ENCODE measurements around the gene TMEM170B.

TMEM170B gene

GRCh38 chr6:11580686-11581405 lies 43.3 kb downstream of the TMEM170B start:
- in situ Hi-C loops (cut with HindIII; ENCODE audit: low sequenced_read_pairs), result no loop called here

DNA sequence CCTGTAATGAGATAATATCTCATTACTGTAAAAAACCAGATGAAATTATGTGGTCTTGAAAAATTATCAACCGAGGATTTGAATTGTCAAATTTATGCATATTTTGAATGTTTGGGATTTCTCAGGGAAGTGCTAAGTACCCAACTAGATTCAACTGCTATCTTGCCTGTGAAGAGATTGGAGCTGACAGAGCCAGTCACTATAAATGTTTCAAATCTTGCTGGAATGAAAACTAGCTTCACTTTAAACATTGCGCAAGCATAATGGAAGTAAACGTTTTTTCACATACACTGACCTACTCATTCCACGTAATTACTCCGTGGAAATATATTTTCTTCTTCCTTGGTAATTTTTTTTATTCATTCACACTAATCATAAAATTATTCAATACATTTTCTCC lies 46.7 kb downstream of the TMEM170B start:
- in situ Hi-C loops (cut with HindIII; ENCODE audit: low sequenced_read_pairs), result no loop called here

GRCh38 chr6:11585426-11586016 lies 48.0 kb downstream of the TMEM170B start:
- in situ Hi-C loops (cut with HindIII; ENCODE audit: low sequenced_read_pairs), result no loop called here

DNA sequence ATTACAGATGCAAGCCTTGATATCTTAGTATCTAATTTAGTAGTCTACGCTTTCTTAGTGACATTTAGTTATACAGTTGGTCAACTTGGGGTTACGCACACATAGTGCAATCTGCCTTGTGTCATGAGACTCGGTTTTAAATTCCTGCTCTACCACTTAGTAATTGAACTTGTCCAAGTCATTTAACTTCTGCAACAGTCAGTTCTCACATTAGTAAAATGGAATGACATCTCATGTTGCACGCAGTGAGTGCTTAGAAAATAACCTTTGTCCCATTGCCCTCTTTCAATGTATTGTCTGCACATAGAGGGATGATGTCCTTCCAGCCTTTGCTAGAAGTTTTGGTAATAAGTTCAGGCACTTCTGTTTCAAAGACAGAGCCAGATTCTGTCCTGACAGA lies 48.6 kb downstream of the TMEM170B start:
- in situ Hi-C loops (cut with HindIII; ENCODE audit: low sequenced_read_pairs), result no loop called here

DNA sequence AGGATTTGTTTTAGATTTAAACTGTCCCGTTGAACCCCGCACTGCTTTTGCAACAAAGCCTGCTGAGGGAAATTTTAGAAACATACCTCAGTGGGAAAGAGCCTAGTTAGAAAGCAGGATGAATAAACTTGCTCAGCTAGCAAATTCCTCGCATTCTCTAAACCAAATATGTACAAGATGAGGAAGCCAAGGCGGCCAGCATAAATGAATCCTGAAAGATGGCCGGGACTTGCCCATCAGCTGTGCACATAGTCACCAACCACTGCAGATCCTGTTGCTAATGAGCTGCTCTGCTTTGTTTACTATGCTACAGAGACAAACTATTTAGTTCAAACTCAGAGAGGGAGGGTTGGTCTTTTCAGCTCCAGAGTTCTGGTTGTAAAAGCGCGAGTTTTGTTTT lies 49.0 kb downstream of the TMEM170B start:
- in situ Hi-C loops (cut with HindIII; ENCODE audit: low sequenced_read_pairs), result no loop called here

DNA sequence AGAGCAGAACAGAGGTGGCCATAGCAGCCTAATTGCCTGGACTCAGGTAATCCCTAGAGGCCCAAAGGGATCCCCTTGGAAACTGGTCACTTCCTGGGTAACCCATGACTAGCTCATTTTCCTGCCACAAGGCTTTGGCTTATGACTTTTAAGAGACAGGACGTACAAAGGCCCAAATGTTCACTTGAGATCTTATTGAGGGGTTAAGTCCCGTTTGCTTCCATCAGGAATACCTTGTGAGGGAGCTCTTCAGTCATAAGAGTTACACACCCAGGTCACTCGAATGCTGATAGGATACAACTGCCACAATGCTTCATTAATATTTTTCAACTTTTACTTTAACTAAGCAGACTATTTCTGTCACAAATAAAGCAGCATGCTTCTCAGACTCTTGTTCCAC lies 51.7 kb downstream of the TMEM170B start:
- in situ Hi-C loops (cut with HindIII; ENCODE audit: low sequenced_read_pairs), result no loop called here

- in situ Hi-C loops (cut with HindIII; ENCODE audit: low sequenced_read_pairs), result no loop called here
Measured at GRCh38 chr6:11592294-11592906, 54.9 kb downstream of the TMEM170B start.

DNA sequence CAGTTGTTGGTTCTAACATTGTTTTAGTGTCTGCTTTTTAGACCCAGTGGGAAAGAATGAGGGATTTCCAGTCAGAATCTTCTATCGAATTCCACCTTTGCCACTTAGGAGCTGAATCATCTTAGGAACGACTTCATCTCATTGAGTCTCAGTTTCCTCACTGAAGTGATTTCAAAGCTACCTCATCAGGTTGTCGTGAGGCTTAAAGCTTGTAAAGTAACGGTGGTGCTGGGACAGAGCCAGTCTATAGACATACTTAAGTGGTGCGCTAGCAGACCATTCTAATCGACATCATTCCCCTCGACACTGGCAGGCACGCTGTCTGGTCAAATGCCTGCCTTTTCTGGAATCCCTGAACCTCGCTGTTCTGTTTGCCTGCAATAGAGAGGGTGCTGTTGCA lies 55.5 kb downstream of the TMEM170B start:
- in situ Hi-C loops (cut with HindIII; ENCODE audit: low sequenced_read_pairs), result no loop called here

GRCh38 chr6:11595903-11596302 lies 58.4 kb downstream of the TMEM170B start:
- in situ Hi-C loops (cut with HindIII; ENCODE audit: low sequenced_read_pairs), result no loop called here

DNA sequence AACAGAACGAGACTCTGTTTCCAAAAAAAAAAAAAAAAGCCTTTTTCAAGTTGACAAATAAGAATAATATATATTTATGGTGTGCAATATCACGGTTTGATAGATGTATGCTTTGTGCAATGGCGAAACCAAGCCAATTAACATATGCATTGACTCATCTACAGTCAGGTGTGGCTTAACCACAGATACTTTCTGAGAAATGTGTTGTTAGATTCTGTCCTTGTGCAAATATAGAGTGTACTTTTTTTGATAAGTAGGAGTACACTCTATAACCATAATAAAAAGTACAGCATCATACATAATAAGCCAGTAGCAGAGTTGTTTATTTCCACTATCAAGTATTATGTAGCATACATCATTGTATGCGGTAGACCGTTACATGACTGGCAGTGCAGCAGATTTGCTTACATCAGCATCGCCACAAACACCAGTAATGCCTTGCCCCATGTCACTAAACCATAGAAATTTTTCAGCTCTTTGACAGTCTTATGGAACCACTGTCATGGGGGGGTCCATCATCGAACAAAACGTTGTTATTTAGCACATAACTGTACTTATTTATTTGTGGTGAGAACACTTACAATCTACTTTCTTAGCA lies 59.2 kb downstream of the TMEM170B start:
- in situ Hi-C loops (cut with HindIII; ENCODE audit: low sequenced_read_pairs), result no loop called here

GRCh38 chr6:11598687-11599086 lies 61.1 kb downstream of the TMEM170B start:
- in situ Hi-C loops (cut with HindIII; ENCODE audit: low sequenced_read_pairs), result no loop called here

- in situ Hi-C loops (cut with HindIII; ENCODE audit: low sequenced_read_pairs), result loop anchor here (10.0 kb wide), 1 partner anchor 55 kb away; no protein-coding TSS in a partner anchor
Measured at GRCh38 chr6:11600251-11600650, 62.7 kb downstream of the TMEM170B start.

- in situ Hi-C loops (cut with HindIII; ENCODE audit: low sequenced_read_pairs), result loop anchor here (10.0 kb wide), 1 partner anchor 53 kb away; no protein-coding TSS in a partner anchor
Measured at GRCh38 chr6:11601776-11602605, 64.4 kb downstream of the TMEM170B start.

GRCh38 chr6:11604215-11604614 lies 66.7 kb downstream of the TMEM170B start:
- in situ Hi-C loops (cut with HindIII; ENCODE audit: low sequenced_read_pairs), result loop anchor here (10.0 kb wide), 1 partner anchor 51 kb away; no protein-coding TSS in a partner anchor

- in situ Hi-C loops (cut with HindIII; ENCODE audit: low sequenced_read_pairs), result loop anchor here (10.0 kb wide), 1 partner anchor 50 kb away; no protein-coding TSS in a partner anchor
Measured at GRCh38 chr6:11604836-11605506, 67.4 kb downstream of the TMEM170B start.

DNA sequence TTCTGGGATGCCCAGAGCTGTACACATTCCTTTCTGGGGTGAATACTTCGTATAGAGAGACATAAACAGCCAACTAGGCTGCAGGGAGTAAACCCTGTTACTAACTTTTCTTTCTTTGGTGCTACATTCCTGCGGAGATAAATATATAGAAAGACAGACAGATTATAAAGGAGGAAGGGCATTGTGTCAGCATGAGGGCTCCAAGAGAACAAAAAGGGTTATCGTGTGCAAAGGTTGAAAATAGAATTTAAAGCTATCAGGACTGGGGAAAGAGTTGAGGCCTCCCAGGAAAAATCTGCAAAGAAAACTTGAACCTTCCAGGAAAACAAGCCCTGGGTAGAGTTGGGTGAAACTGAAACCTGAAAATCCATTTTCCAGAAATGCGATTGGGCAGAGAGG lies 68.0 kb downstream of the TMEM170B start:
- in situ Hi-C loops (cut with HindIII; ENCODE audit: low sequenced_read_pairs), result loop anchor here (10.0 kb wide), 1 partner anchor 49 kb away; no protein-coding TSS in a partner anchor

DNA sequence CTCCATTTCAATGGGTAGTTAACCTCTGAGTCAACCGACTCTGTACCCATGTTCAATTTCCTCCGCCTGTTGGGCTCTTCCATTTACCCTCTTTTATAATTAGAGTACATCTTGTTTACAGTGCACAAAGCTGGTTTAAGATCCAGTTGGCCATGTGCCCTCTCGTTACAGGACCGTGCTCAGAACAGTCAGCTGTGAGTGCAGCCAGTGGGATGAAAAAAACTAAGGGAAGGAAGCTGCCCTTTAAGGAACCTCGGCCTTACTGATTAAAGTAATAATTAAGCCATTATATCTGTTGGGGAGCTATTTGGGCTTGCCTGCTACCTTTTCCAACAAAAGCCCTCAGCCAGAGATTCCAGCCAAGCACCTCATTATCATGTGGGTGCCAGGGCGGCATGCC lies 68.8 kb downstream of the TMEM170B start:
- in situ Hi-C loops (cut with HindIII; ENCODE audit: low sequenced_read_pairs), result loop anchor here (10.0 kb wide), 1 partner anchor 48 kb away; no protein-coding TSS in a partner anchor

DNA sequence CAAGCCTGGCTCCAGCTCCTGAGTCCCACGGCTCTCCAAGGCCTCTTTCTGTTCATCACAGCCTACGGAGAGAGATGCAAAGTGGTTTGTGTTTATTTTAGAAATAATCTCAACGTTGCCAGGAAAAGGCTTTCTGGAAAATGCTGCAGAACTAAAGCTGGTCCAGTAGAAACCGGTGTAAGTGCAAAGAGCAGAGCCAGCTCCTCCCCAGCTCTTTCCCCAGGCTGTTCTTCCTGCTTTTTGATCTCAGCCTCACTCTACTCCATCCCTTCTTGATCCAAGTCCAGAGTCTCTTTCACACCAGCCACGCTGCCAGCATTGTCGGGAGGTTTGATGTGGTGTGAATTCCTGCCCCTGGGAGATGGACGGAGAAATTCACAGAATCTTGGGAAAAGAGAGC lies 69.8 kb downstream of the TMEM170B start:
- in situ Hi-C loops (cut with HindIII; ENCODE audit: low sequenced_read_pairs), result loop anchor here (10.0 kb wide), 1 partner anchor 47 kb away; no protein-coding TSS in a partner anchor

GRCh38 chr6:11608600-11609323 lies 71.2 kb downstream of the TMEM170B start:
- in situ Hi-C loops (cut with HindIII; ENCODE audit: low sequenced_read_pairs), result loop anchor here (10.0 kb wide), 1 partner anchor 46 kb away; no protein-coding TSS in a partner anchor
